K562 (cell line): ENCODE results near the gene SAP30BP. TPM values are rescaled to one million over a fixed set of nuclear protein-coding genes. Genes with fewer than 3 reads are reported as not detected.
A peak's percentile ranks its signal among the peaks of the same experiment; 100 is the strongest.

ENCODE experiments used
- E2F4 ChIP-seq: sonication (generic); formaldehyde crosslinking; IDR thresholded peaks from 2 replicates; pipeline ENCODE4 v1.8.0; 2022; ENCODE audit warnings: mild to moderate bottlenecking, low read depth, missing genetic modification reagents
- ESRRB ChIP-seq: fragments of 250-450 bp; sonication (Bioruptor Pico); IDR thresholded peaks from 2 replicates; pipeline ENCODE4 v1.5.0; 2020; ENCODE audit warnings: mild to moderate bottlenecking, moderate library complexity, borderline replicate concordance
- FIP1L1 ChIP-seq: fragments of 200-400 bp; formaldehyde crosslinking; IDR thresholded peaks from 2 replicates; pipeline ENCODE4 v1.6.1; 2018; ENCODE audit warnings: mild to moderate bottlenecking, low read depth, low read length; ENCODE audit not compliant: poor library complexity, severe bottlenecking
- FOS ChIP-seq: IDR thresholded peaks from 3 replicates; pipeline ENCODE4 v1.6.1; 2011; ENCODE audit not compliant: insufficient read length; ENCODE audit errors: extremely low read depth
- FOXP4 ChIP-seq: sonication (generic); formaldehyde crosslinking; IDR thresholded peaks from 2 replicates; pipeline ENCODE4 v1.8.0; 2022; ENCODE audit warnings: mild to moderate bottlenecking, missing genetic modification reagents, borderline replicate concordance
- GTF2F1 ChIP-seq: IDR thresholded peaks from 2 replicates; pipeline ENCODE4 v1.6.1; 2011; ENCODE audit warnings: low read depth, low read length, improper control_type of control experiment
- HNRNPH1 ChIP-seq: fragments of 200-400 bp; formaldehyde crosslinking; optimal IDR thresholded peaks from 2 replicates; pipeline ENCODE3; 2017; ENCODE audit warnings: low read depth, mild to moderate bottlenecking, low read length, moderate library complexity
- JUN ChIP-seq, 2 experiments: sonication (generic) in 1 of 2; formaldehyde crosslinking in 1 of 2; IDR thresholded peaks; 2 replicates each; pipeline versions ENCODE4 v1.6.1 to v1.8.0; 2012 to 2022; ENCODE audit warnings: borderline replicate concordance in 2 of 2, mild to moderate bottlenecking in 2 of 2, improper control_type of control experiment in 1 of 2, low read depth in 1 of 2, low read length in 1 of 2, missing genetic modification reagents in 1 of 2
- NR3C1 ChIP-seq: sonication (generic); formaldehyde crosslinking; IDR thresholded peaks from 2 replicates; pipeline ENCODE4 v1.8.1; 2022; ENCODE audit warnings: missing genetic modification reagents
- SREBF1 ChIP-seq: fragments of 150-350 bp; IDR thresholded peaks from 2 replicates; pipeline ENCODE4 v1.6.1; 2014; ENCODE audit warnings: antibody characterized with exemption, low read depth, low read length, borderline replicate concordance
- ZBTB43 ChIP-seq: sonication (generic); formaldehyde crosslinking; IDR thresholded peaks from 2 replicates; pipeline ENCODE4 v1.8.0; 2023; ENCODE audit warnings: mild to moderate bottlenecking, missing genetic modification reagents
- ZBTB8A ChIP-seq: fragments of 450-650 bp; IDR thresholded peaks from 2 replicates; pipeline ENCODE4 v1.6.1; 2018; ENCODE audit warnings: mild to moderate bottlenecking, moderate library complexity; ENCODE audit not compliant: partially characterized antibody
- ZFX ChIP-seq: sonication (generic); formaldehyde crosslinking; IDR thresholded peaks from 2 replicates; pipeline ENCODE4 v1.8.0; 2022; ENCODE audit warnings: mild to moderate bottlenecking, missing genetic modification reagents, moderate library complexity
- ZNF282 ChIP-seq: sonication (generic); formaldehyde crosslinking; IDR thresholded peaks from 2 replicates; pipeline ENCODE4 v1.8.1; 2023; ENCODE audit warnings: missing genetic modification reagents
- ZNF592 ChIP-seq: fragments of 450-650 bp; IDR thresholded peaks from 2 replicates; pipeline ENCODE4 v1.6.1; 2017; ENCODE audit warnings: antibody characterized with exemption, mild to moderate bottlenecking
- ZNF696 ChIP-seq: fragments of 250-450 bp; sonication (Bioruptor Pico); conservative IDR thresholded peaks from 2 replicates; pipeline ENCODE4 v1.4.0; 2020; ENCODE audit warnings: mild to moderate bottlenecking, moderate library complexity
- ZNF717 ChIP-seq: fragments of 250-450 bp; sonication (Bioruptor Pico); IDR thresholded peaks from 2 replicates; pipeline ENCODE4 v1.5.0; 2021
- ZSCAN32 ChIP-seq: fragments of 450-650 bp; formaldehyde crosslinking; IDR thresholded peaks from 2 replicates; pipeline ENCODE4 v1.4.0; 2020; ENCODE audit warnings: mild to moderate bottlenecking, moderate library complexity
- polyA plus RNA-seq, 8 experiments: library from polyadenylated mRNA; depleted of rRNA in 4 of 8; stranded (reverse) in 5 of 8; unstranded in 3 of 8; fragments of >200 nt; fragmentation: Nextera tagmentation in 2 of 8; fragmentation: Illumina TruSeq in 1 of 8; extraction: Ambion mirVana in 2 of 8; extraction: Trizol in 1 of 8; gene quantifications; 2 replicates each; pipeline versions ENCODE4 v1.2.1 to v1.2.3, GENCODE V29; 2011 to 2014; ENCODE audit warnings: inconsistent platforms in 1 of 8, missing spikeins in 1 of 8
- total RNA-seq, 7 experiments: library from RNA; depleted of rRNA in 6 of 7; stranded (reverse); fragments of >200 nt in 6 of 7; fragmentation: Illumina TruSeq in 2 of 7; extraction: Trizol in 2 of 7; gene quantifications; 2 replicates each; pipeline versions ENCODE4 v1.2.1 to v1.2.3, GENCODE V29; 2011 to 2021; ENCODE audit warnings: low replicate concordance in 1 of 7

SAP30BP gene
- total and polyA plus RNA-seq, 9 of the 15 experiments (the other 6 are each of a cell fraction or from before 2014, with no cell fraction given): 45.3 to 154 (median 71.7) TPM

- TF ChIP-seq HNRNPH1 (no peak), FOS (no peak), ZSCAN32 (CRISPR knock-in tag) (no peak), ZBTB43 (CRISPR knock-in tag) (no peak), FIP1L1 (peak; percentile 72), ZFX (CRISPR knock-in tag) (peak; percentile 84), FOXP4 (CRISPR knock-in tag) (no peak), SREBF1 (no peak), GTF2F1 (no peak), ZBTB8A (no peak), NR3C1 (CRISPR knock-in tag) (peak; percentile 82; the same call in 1 of the 2 replicates), ESRRB (CRISPR knock-in tag) (no peak), ZNF592 (peak; percentile 94), ZNF696 (CRISPR knock-in tag) (no peak), E2F4 (CRISPR knock-in tag) (no peak), ZNF282 (CRISPR knock-in tag) (0 out of 2 replicates have a peak, but pooled peaks have one; percentile 58), ZNF717 (CRISPR knock-in tag) (no peak), JUN (IDR thresholded peaks at IDR 0.05; ENCODE audit: borderline replicate concordance, low read depth, low read length) (0 out of 2 replicates have a peak, but pooled peaks have one; percentile 25), JUN (CRISPR knock-in tag; IDR thresholded peaks at IDR 0.05; ENCODE audit: borderline replicate concordance) (no peak; the same call in 1 of the 2 replicates)
Measured at GRCh38 chr17:75753514-75754377, 86.6 kb downstream of the SAP30BP start (continued).
